Superior temporal gyrus (tissue), 1 donor: ENCODE results near the gene IQUB.

Experiments used
- DNase-seq: peaks from one replicate; pipeline ENCODE4 v3.0.0-alpha.2; 2016; ENCODE audit errors: extremely low spot score

The IQUB gene

GRCh38 chr7:123415625-123416024 lies 118.8 kb downstream of the IQUB start:
- DNase-seq: no peak

- DNase-seq: peak; percentile 68
These were observed 124.0 kb downstream of the IQUB start for GRCh38 chr7:123410273-123410904.

- DNase-seq: peak; percentile 69
These were observed 126.4 kb downstream of the IQUB start for GRCh38 chr7:123407951-123408350.
